ENCODE measurements around the gene VOPP1. TPM values are rescaled to one million over a fixed set of nuclear protein-coding genes. Genes with fewer than 3 reads are reported as not detected.
A peak's percentile ranks its signal among the peaks of the same experiment; 100 is the strongest.

Gene VOPP1
- total and polyA plus RNA-seq, 2 of the 13 experiments (the other 11 are each of a cell fraction or from before 2014, with no cell fraction given), result 21.8 to 55.3 TPM

- DNase-seq (ENCODE audit: low spot score), result no peak
- H3K27ac ChIP-seq (ENCODE audit: extremely low read length, insufficient read depth, low read length), result no peak overlapping the region
- H3K4me2 ChIP-seq (ENCODE audit: low read depth, low read length), result no peak overlapping the region
- intact Hi-C loops (cut with micrococcal nuclease; ENCODE audit: unreplicated experiment) (no loop called here), in situ Hi-C loops (cut with HindIII; ENCODE audit: extremely low pct_ligation_motif_present, low pct_unique_long_range_greater_than_20kb) (loop anchor here (10.0 kb wide), 1 partner anchor 156 kb away; no protein-coding TSS in a partner anchor)
- WGBS (ENCODE audit: low lambda C conversion rate), result 84% methylated on average over 17 of the region's 19 CpGs
- peak; percentile 14; the same call in 1 of the 3 replicates for ATAC-seq
- no peaks in the 10 kb centered on the region for H3K36me3 ChIP-seq (replicated peaks in 1 of 2; ENCODE audit: control insufficient read depth in 1 of 2, insufficient read depth in 2 of 2, low read length in 2 of 2)
- H3K9me3 ChIP-seq (ENCODE audit: low read length), result no peaks in the 10 kb centered on the region
- ChIA-PET POLR2A (no interaction called here), CTCF (ENCODE audit: low intra/inter-chr PET ratio, low total read pairs) (no interaction called here)
- H3K27me3 ChIP-seq (ENCODE audit: control insufficient read depth in 1 of 2, insufficient read depth in 2 of 2, low read length in 2 of 2), result no peaks in the 10 kb centered on the region
- TF ChIP-seq LBX2 (CRISPR knock-in tag; IDR thresholded peaks at IDR 0.05; ENCODE audit: borderline replicate concordance) (no peak), AGO2 (optimal IDR thresholded peaks at IDR 0.05; ENCODE audit: low read depth, low read length) (peak; percentile 24)
- no TSS peak for BruUV-seq (replicated peaks)
- H3K9ac ChIP-seq (ENCODE audit: insufficient read depth, low read depth, low read length), result no peak overlapping the region
- H3K4me1 ChIP-seq (ENCODE audit: insufficient read depth, low read length), result peaks cover 6% of the 10 kb centered on the region; the same call in 1 of the 2 replicates
- H2AFZ ChIP-seq (ENCODE audit: low read length), result no peak overlapping the region
- no peaks in the 10 kb centered on the region for H4K20me1 ChIP-seq (ENCODE audit: insufficient read depth, low read length)
- H3K4me3 ChIP-seq (replicated peaks in 1 of 3; ENCODE audit: insufficient read depth in 1 of 3, low read depth in 2 of 3, low read length in 3 of 3), result no peak overlapping the region
- no peaks in the 10 kb centered on the region for H3K79me2 ChIP-seq (ENCODE audit: insufficient read depth, low read length)
- no peak for FAIRE-seq
These were observed 133.4 kb downstream of the VOPP1 start for GRCh38 chr7:55438757-55439525.

- Histone ChIP-seq H3K4me2 (ENCODE audit: low read depth, low read length) (no peak overlapping the region), H3K9ac (ENCODE audit: insufficient read depth, low read depth, low read length) (no peak overlapping the region), H4K20me1 (ENCODE audit: insufficient read depth, low read length) (no peaks in the 10 kb centered on the region), H3K9me3 (ENCODE audit: low read length) (no peaks in the 10 kb centered on the region), H3K27ac (ENCODE audit: extremely low read length, insufficient read depth, low read length) (no peak overlapping the region), H3K4me3 (replicated peaks in 1 of 3; ENCODE audit: insufficient read depth in 1 of 3, low read depth in 2 of 3, low read length in 3 of 3) (no peak overlapping the region), H2AFZ (ENCODE audit: low read length) (no peak overlapping the region), H3K79me2 (ENCODE audit: insufficient read depth, low read length) (no peaks in the 10 kb centered on the region), H3K36me3 (replicated peaks in 1 of 2; ENCODE audit: control insufficient read depth in 1 of 2, insufficient read depth in 2 of 2, low read length in 2 of 2) (no peaks in the 10 kb centered on the region), H3K4me1 (ENCODE audit: insufficient read depth, low read length) (peaks cover 6% of the 10 kb centered on the region; the same call in 1 of the 2 replicates), H3K27me3 (ENCODE audit: control insufficient read depth in 1 of 2, insufficient read depth in 2 of 2, low read length in 2 of 2) (no peaks in the 10 kb centered on the region)
- BruUV-seq (replicated peaks), result no TSS peak
- FAIRE-seq (no peak), DNase-seq (ENCODE audit: low spot score) (no peak), ATAC-seq (no peak)
- ChIA-PET CTCF (ENCODE audit: low intra/inter-chr PET ratio, low total read pairs) (no interaction called here), POLR2A (no interaction called here)
- TF ChIP-seq ZNF274 (CRISPR knock-in tag; IDR thresholded peaks at IDR 0.05), result no peak
- peak; percentile 72 for TF ChIP-seq MAFF (IDR thresholded peaks at IDR 0.05; ENCODE audit: low read depth, low read length)
- peak; percentile 82 to 84 for TF ChIP-seq MAFK (conservative IDR thresholded peaks at IDR 0.05 in 1 of 2, IDR thresholded peaks at IDR 0.05 in 1 of 2; ENCODE audit: low read length in 2 of 2)
- intact Hi-C loops (cut with micrococcal nuclease; ENCODE audit: unreplicated experiment), result no loop called here
- 93% methylated on average over 13 of the region's 13 CpGs for WGBS (ENCODE audit: low lambda C conversion rate)
- in situ Hi-C loops (cut with HindIII; ENCODE audit: extremely low pct_ligation_motif_present, low pct_unique_long_range_greater_than_20kb), result loop anchor here (10.0 kb wide), 1 partner anchor 157 kb away; no protein-coding TSS in a partner anchor
These were observed 134.1 kb downstream of the VOPP1 start for GRCh38 chr7:55438085-55438756.

All from HepG2 (cell line).